Measurements from ENCODE around the gene POU6F2.

The POU6F2 gene

DNA sequence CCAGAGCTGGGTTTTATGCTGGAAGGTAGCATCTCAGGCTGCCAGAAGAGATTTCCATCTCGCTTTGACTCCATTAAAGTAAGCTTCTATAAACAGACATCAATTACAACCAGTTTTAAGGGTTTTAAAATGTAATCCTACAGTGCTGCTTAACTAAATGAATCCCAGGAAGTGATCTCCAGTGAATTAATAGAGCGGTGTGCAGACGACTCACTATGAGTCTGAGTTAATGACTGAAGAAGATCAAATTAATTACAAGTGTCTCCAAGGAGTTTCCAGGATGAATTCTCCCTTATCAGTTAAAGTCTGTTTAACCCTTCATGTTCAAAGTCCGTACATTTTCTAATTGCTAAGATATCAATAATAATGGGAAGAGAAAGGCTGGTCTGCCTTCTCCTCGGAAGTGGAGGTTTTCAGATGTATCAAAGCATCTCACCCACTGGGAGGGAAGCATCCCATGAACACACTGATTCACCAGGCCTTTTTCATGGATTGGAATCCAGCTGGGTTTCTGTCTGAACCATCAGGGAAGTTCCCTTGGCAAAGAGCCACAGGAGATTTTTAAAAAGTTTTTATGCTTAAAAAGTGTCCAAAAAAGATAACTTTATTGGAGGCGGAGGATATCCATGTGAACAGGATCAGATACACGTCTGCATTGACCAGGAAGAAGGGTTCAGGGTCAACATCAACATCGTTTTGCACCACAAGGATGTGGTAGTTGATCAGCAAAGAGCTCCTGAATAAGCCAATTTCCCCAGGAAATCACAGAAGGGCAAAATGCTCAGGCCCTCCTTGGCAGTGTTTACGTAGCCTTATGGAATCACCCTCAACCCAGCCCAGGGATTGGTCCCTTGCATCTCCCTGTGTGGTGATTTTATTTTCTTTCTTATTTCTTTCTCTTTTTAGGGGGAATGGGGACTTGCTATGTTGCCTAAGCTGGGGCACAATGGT lies 288.2 kb downstream of the POU6F2 start:
- Histone ChIP-seq H3K4me1 (ENCODE audit: insufficient read depth, poor library complexity, severe bottlenecking) (no peaks in the 10 kb centered on the region), H3K4me3 (ENCODE audit: severe bottlenecking) (no peak overlapping the region), H3K36me3 (ENCODE audit: low read depth) (no peaks in the 10 kb centered on the region), H3K9me3 (ENCODE audit: severe bottlenecking) (no peaks in the 10 kb centered on the region), H3K27ac (ENCODE audit: poor library complexity, severe bottlenecking) (no peak overlapping the region), H3K27me3 (ENCODE audit: insufficient read depth, poor library complexity, severe bottlenecking) (no peaks in the 10 kb centered on the region)
- TF ChIP-seq, protein P1, sequence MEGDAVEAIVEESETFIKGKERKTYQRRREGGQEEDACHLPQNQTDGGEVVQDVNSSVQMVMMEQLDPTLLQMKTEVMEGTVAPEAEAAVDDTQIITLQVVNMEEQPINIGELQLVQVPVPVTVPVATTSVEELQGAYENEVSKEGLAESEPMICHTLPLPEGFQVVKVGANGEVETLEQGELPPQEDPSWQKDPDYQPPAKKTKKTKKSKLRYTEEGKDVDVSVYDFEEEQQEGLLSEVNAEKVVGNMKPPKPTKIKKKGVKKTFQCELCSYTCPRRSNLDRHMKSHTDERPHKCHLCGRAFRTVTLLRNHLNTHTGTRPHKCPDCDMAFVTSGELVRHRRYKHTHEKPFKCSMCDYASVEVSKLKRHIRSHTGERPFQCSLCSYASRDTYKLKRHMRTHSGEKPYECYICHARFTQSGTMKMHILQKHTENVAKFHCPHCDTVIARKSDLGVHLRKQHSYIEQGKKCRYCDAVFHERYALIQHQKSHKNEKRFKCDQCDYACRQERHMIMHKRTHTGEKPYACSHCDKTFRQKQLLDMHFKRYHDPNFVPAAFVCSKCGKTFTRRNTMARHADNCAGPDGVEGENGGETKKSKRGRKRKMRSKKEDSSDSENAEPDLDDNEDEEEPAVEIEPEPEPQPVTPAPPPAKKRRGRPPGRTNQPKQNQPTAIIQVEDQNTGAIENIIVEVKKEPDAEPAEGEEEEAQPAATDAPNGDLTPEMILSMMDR (IDR thresholded peaks at IDR 0.05; ENCODE audit: poor library complexity, severe bottlenecking), result no peak
- ATAC-seq (ENCODE audit: low read depth) (no peak), DNase-seq (ENCODE audit: low spot score) (no peak)

GRCh38 chr7:39269034-39269433 lies 291.3 kb downstream of the POU6F2 start:
- no peak overlapping the region for H3K4me3 ChIP-seq (ENCODE audit: severe bottlenecking)
- DNase-seq (ENCODE audit: low spot score), result no peak
- H3K27me3 ChIP-seq (ENCODE audit: insufficient read depth, poor library complexity, severe bottlenecking), result no peaks in the 10 kb centered on the region
- H3K36me3 ChIP-seq (ENCODE audit: low read depth), result no peaks in the 10 kb centered on the region
- no peaks in the 10 kb centered on the region for H3K9me3 ChIP-seq (ENCODE audit: severe bottlenecking)
- no peak overlapping the region for H3K27ac ChIP-seq (ENCODE audit: poor library complexity, severe bottlenecking)
- no peaks in the 10 kb centered on the region for H3K4me1 ChIP-seq (ENCODE audit: insufficient read depth, poor library complexity, severe bottlenecking)
- no peak for ATAC-seq (ENCODE audit: low read depth)
- TF ChIP-seq, protein P1 (IDR thresholded peaks at IDR 0.05; ENCODE audit: poor library complexity, severe bottlenecking), result no peak

- TF ChIP-seq, protein P1 (IDR thresholded peaks at IDR 0.05; ENCODE audit: poor library complexity, severe bottlenecking), result no peak
- Histone ChIP-seq H3K27me3 (ENCODE audit: insufficient read depth, poor library complexity, severe bottlenecking) (no peaks in the 10 kb centered on the region), H3K4me3 (ENCODE audit: severe bottlenecking) (no peak overlapping the region), H3K4me1 (ENCODE audit: insufficient read depth, poor library complexity, severe bottlenecking) (no peaks in the 10 kb centered on the region), H3K9me3 (ENCODE audit: severe bottlenecking) (no peaks in the 10 kb centered on the region), H3K27ac (ENCODE audit: poor library complexity, severe bottlenecking) (no peak overlapping the region), H3K36me3 (ENCODE audit: low read depth) (no peaks in the 10 kb centered on the region)
- DNase-seq (ENCODE audit: low spot score), result no peak
- ATAC-seq (ENCODE audit: low read depth), result no peak
Observed at GRCh38 chr7:39270018-39270417, 292.3 kb downstream of the POU6F2 start.

DNA sequence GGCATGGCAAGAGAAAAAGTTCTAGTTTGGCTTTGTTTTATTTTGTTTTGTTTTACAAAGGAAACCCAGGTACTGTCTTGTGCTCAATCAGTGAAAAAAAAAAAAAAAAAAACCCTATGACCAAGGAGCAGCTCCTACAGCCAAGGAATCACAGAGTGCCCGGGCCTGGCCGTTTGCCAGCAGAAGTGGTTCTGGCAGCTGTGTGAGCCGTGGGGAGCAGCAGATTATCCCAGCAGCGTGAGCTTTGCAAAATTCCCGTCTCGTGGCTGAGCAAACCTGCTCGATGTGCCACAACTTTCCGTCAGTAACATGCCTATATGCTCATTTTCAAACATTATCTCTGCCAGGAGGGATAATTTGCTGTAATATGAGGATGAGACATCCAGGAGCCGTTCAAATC lies 293.7 kb downstream of the POU6F2 start:
- ATAC-seq (ENCODE audit: low read depth), result no peak
- TF ChIP-seq, protein P1 (IDR thresholded peaks at IDR 0.05; ENCODE audit: poor library complexity, severe bottlenecking), result no peak

DNA sequence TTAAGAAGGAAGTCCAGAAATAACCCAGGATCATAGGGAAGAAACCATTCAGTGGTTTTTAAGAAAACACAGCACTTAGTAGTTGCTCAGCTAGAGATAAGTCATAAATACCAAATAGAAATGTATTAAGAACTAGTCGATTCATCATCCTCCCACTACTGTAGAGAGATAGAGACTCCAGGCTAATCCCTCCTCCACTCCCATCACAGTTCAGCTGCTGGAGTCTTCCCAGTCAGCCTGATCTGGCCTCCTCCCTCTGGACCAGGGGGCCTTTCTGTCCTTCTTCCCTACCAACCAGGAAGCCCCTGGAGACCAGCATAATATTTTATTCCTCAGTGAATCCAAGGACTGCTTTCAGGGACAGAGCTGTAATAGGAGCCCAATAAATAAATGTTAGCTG lies 294.4 kb downstream of the POU6F2 start:
- ATAC-seq (ENCODE audit: low read depth), result no peak
- TF ChIP-seq, protein P1 (IDR thresholded peaks at IDR 0.05; ENCODE audit: poor library complexity, severe bottlenecking), result no peak

More for the DNA sequence above, 293.7 kb downstream of the POU6F2 start:
- Histone ChIP-seq H3K27me3 (ENCODE audit: insufficient read depth, poor library complexity, severe bottlenecking) (no peaks in the 10 kb centered on the region), H3K4me3 (ENCODE audit: severe bottlenecking) (no peak overlapping the region), H3K36me3 (ENCODE audit: low read depth) (no peaks in the 10 kb centered on the region), H3K27ac (ENCODE audit: poor library complexity, severe bottlenecking) (no peak overlapping the region), H3K4me1 (ENCODE audit: insufficient read depth, poor library complexity, severe bottlenecking) (no peaks in the 10 kb centered on the region), H3K9me3 (ENCODE audit: severe bottlenecking) (no peaks in the 10 kb centered on the region)
- DNase-seq (ENCODE audit: low spot score), result no peak

More for the DNA sequence above, 294.4 kb downstream of the POU6F2 start:
- no peaks in the 10 kb centered on the region for H3K9me3 ChIP-seq (ENCODE audit: severe bottlenecking)
- no peaks in the 10 kb centered on the region for H3K36me3 ChIP-seq (ENCODE audit: low read depth)
- no peak overlapping the region for H3K4me3 ChIP-seq (ENCODE audit: severe bottlenecking)
- H3K27ac ChIP-seq (ENCODE audit: poor library complexity, severe bottlenecking), result no peak overlapping the region
- no peak for DNase-seq (ENCODE audit: low spot score)
- no peaks in the 10 kb centered on the region for H3K27me3 ChIP-seq (ENCODE audit: insufficient read depth, poor library complexity, severe bottlenecking)
- H3K4me1 ChIP-seq (ENCODE audit: insufficient read depth, poor library complexity, severe bottlenecking), result no peaks in the 10 kb centered on the region

Measured in RWPE2 (cell line).